PFSK-1 (cell line): ENCODE data around the gene SCN8A.

Experiments
- POLR2AphosphoS5 ChIP-seq: IDR thresholded peaks from 2 replicates; pipeline ENCODE4 v1.6.1; 2012; ENCODE audit warnings: low read depth, mild to moderate bottlenecking, control low read depth, low read length, moderate library complexity
- TAF1 ChIP-seq: IDR thresholded peaks from 2 replicates; pipeline ENCODE4 v1.6.1; 2012; ENCODE audit warnings: low read length, control low read depth, borderline replicate concordance; ENCODE audit not compliant: insufficient read depth
- TF ChIP-seq, protein P1 (sequence below), 2 experiments: IDR thresholded peaks; 2 replicates each; pipeline versions ENCODE4 v1.6.1 to v1.8.0; 2011 to 2012; ENCODE audit warnings: low read depth in 2 of 2, low read length in 2 of 2, control low read depth in 1 of 2, inconsistent platforms in 1 of 2, mild to moderate bottlenecking in 1 of 2, moderate library complexity in 1 of 2; ENCODE audit not compliant: insufficient read depth in 1 of 2

DNA sequence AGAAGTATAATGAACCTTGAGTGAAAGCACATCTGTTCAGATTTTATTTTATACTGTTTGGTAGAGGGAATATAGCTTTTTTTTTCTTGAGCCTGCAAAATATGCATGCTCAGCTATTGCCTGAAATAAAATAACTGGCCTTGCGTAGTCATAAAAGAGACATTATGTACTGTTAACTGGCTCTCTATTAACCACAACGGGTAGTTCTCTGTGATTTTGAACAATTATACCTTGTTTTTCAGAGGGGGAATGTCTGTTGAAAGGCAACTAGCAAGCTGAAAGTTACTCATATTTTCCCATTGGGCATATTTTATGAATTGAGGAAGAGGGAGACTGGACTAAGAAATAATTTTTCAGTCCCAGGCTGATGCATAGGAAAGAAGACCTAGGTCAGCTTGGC, 194.9 kb downstream of the SCN8A start:
- TF ChIP-seq POLR2AphosphoS5 (no peak), TAF1 (no peak)
- TF ChIP-seq, protein P1, sequence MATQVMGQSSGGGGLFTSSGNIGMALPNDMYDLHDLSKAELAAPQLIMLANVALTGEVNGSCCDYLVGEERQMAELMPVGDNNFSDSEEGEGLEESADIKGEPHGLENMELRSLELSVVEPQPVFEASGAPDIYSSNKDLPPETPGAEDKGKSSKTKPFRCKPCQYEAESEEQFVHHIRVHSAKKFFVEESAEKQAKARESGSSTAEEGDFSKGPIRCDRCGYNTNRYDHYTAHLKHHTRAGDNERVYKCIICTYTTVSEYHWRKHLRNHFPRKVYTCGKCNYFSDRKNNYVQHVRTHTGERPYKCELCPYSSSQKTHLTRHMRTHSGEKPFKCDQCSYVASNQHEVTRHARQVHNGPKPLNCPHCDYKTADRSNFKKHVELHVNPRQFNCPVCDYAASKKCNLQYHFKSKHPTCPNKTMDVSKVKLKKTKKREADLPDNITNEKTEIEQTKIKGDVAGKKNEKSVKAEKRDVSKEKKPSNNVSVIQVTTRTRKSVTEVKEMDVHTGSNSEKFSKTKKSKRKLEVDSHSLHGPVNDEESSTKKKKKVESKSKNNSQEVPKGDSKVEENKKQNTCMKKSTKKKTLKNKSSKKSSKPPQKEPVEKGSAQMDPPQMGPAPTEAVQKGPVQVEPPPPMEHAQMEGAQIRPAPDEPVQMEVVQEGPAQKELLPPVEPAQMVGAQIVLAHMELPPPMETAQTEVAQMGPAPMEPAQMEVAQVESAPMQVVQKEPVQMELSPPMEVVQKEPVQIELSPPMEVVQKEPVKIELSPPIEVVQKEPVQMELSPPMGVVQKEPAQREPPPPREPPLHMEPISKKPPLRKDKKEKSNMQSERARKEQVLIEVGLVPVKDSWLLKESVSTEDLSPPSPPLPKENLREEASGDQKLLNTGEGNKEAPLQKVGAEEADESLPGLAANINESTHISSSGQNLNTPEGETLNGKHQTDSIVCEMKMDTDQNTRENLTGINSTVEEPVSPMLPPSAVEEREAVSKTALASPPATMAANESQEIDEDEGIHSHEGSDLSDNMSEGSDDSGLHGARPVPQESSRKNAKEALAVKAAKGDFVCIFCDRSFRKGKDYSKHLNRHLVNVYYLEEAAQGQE (IDR thresholded peaks at IDR 0.05; ENCODE audit: insufficient read depth in 1 of 2, low read depth in 2 of 2, low read length in 2 of 2) = no peak
